ENCODE results near the gene CLRN1.

Gene CLRN1

GRCh38 chr3:150876611-150877265 is 95.8 kb downstream of the CLRN1 start:
- no peak for DNase-seq (ENCODE audit: low read depth, low spot score)

Measured in activated naive CD8-positive, alpha-beta T cell treated with anti-CD3 and anti-CD28 coated beads, Interleukin-2, amount 50 U/mL, for 16 hours (primary cell).